A673 (cell line): ENCODE results near the gene FAM72C.
"Not testable (repeated sequence)": the region's sequence is repeated elsewhere in the genome, so short reads cannot be mapped to it uniquely, and the experiment has no call there.

Experiments
- EZH2 ChIP-seq: fragments of 200-600 bp; sonication (generic); IDR thresholded peaks from 2 replicates; pipeline ENCODE4 v1.6.1; 2017; ENCODE audit warnings: borderline replicate concordance, low read depth, mild to moderate bottlenecking, mixed read lengths, antibody characterized with exemption, low read length; ENCODE audit not compliant: poor library complexity, severe bottlenecking
- TF ChIP-seq, protein P1 (sequence below): fragments of 300-800, 200-600 bp; sonication (generic); conservative IDR thresholded peaks from 2 replicates; pipeline ENCODE4 v1.5.1; 2017; ENCODE audit warnings: low read depth, mild to moderate bottlenecking, antibody characterized with exemption, low read length, moderate library complexity, mixed read lengths

DNA sequence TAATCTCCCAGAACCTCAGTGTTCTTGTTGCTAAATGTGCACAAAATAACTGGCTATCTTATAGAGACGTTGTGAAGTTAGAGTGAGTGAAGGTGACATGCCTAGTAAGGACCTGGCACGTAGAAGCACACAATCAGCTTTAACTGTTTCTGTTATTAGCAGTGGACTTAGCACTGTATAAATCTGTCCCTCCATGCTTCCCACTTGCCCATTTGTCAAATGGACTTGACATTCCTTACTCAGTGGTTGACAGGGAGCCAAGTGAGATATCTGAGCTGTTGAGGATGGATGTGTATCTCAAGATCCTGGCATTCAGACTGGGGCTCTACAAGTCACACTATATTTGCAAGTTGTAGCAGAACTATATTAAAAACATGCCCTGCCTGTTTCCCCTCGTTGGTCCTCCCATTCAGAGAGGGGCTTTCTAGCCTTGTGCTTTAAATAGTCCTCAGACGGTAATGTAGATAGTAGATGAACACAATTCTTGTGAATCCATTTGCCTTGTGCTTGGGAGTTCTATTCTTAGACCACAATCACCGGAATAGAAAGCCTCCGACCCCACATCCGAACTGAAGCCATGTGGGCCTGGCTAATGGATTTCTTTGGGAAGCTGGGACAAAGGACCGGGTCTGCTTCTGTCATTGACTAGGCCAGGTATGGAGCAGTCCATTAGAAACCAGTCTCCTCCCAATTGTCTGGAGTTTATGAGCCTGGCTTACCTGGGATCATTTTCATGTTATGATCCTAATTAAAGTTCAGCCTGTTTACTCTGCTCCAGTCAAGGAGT lies 43.6 kb upstream of the FAM72C start:
- TF ChIP-seq, protein P1, sequence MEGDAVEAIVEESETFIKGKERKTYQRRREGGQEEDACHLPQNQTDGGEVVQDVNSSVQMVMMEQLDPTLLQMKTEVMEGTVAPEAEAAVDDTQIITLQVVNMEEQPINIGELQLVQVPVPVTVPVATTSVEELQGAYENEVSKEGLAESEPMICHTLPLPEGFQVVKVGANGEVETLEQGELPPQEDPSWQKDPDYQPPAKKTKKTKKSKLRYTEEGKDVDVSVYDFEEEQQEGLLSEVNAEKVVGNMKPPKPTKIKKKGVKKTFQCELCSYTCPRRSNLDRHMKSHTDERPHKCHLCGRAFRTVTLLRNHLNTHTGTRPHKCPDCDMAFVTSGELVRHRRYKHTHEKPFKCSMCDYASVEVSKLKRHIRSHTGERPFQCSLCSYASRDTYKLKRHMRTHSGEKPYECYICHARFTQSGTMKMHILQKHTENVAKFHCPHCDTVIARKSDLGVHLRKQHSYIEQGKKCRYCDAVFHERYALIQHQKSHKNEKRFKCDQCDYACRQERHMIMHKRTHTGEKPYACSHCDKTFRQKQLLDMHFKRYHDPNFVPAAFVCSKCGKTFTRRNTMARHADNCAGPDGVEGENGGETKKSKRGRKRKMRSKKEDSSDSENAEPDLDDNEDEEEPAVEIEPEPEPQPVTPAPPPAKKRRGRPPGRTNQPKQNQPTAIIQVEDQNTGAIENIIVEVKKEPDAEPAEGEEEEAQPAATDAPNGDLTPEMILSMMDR, result not testable (repeated sequence)
- TF ChIP-seq EZH2, result not testable (repeated sequence)
